Posterior vena cava (tissue), 2 donors: ENCODE data around the gene BCAR1. TPM values are rescaled to one million over a fixed set of nuclear protein-coding genes. Genes with fewer than 3 reads are reported as not detected.
A peak's percentile ranks its signal among the peaks of the same experiment; 100 is the strongest.

Experiments used
- DNase-seq: peaks from one replicate; pipeline ENCODE4 v3.0.0-alpha.2; 2020; ENCODE audit warnings: low spot score
- intact Hi-C, 2 donors: fragments of 100-400 bp; cut with DNase I; formaldehyde crosslinking; loops; one replicate each; pipeline versions ENCODE4 v1.14.1 to v1.14.2; 2022 to 2023
- total RNA-seq, 2 donors: library from RNA; stranded (reverse); fragmentation: NEBNext Ultra II Directional; extraction: Animal tissue kit (Norgen Biotek cat#: 25700); gene quantifications; one replicate each; pipeline ENCODE4 v1.2.1, GENCODE V29; 2021
- donor health status: DM: yes; HTN: yes; CAD: no.
- donor health status: DM: yes; HTN: yes; CAD: no.

The BCAR1 gene
- total RNA-seq, 2 donors from 2014 or later: 48.7 to 104 TPM

GRCh38 chr16:75260851-75261589, 9.6 kb upstream of the BCAR1 start:
- intact Hi-C loops: no loop called here
- no peak for DNase-seq

- no peak for DNase-seq
- intact Hi-C loops: loop anchor here (5.0 to 10.0 kb wide), 2 partner anchors 39 to 46 kb away; no protein-coding TSS in a partner anchor
Measured at GRCh38 chr16:75258807-75259141, 7.3 kb upstream of the BCAR1 start.

GRCh38 chr16:75257886-75258806, 6.7 kb upstream of the BCAR1 start:
- intact Hi-C loops: loop anchor here (5.0 to 10.0 kb wide), 2 partner anchors 39 to 47 kb away; no protein-coding TSS in a partner anchor
- DNase-seq: no peak

- no peak for DNase-seq
- intact Hi-C loops: loop anchor here (5.0 to 10.0 kb wide), 2 partner anchors 40 to 48 kb away; no protein-coding TSS in a partner anchor
Measured at GRCh38 chr16:75256696-75257343, 5.4 kb upstream of the BCAR1 start.

GRCh38 chr16:75256059-75256571, 4.7 kb upstream of the BCAR1 start:
- DNase-seq: peak; percentile 86

GRCh38 chr16:75254359-75254837, 3.0 kb upstream of the BCAR1 start:
- intact Hi-C loops: loop anchor here in 1 of 2 donors (10.0 kb wide), 1 partner anchor 50 kb away; no protein-coding TSS in a partner anchor
- no peak for DNase-seq

More at GRCh38 chr16:75256059-75256571, 4.7 kb upstream of the BCAR1 start:
- intact Hi-C loops: loop anchor here (5.0 to 10.0 kb wide), 2 partner anchors 41 to 49 kb away; no protein-coding TSS in a partner anchor

- DNase-seq: no peak
- intact Hi-C loops: loop anchor here in 1 of 2 donors (10.0 kb wide), 1 partner anchor 52 kb away; no protein-coding TSS in a partner anchor
Measured at GRCh38 chr16:75252946-75253911, 1.8 kb upstream of the BCAR1 start.

GRCh38 chr16:75252049-75252864, 833 bp upstream of the BCAR1 start:
- intact Hi-C loops: loop anchor here in 1 of 2 donors (10.0 kb wide), 1 partner anchor 53 kb away; no protein-coding TSS in a partner anchor
- no peak for DNase-seq

- intact Hi-C loops: loop anchor here in 1 of 2 donors (10.0 kb wide), 1 partner anchor 54 kb away; no protein-coding TSS in a partner anchor
- DNase-seq: no peak
Measured at GRCh38 chr16:75250809-75251279, 580 bp downstream of the BCAR1 start.

- no peak for DNase-seq
- intact Hi-C loops: loop anchor here in 1 of 2 donors (10.0 kb wide), 1 partner anchor 55 kb away; no protein-coding TSS in a partner anchor
Measured at GRCh38 chr16:75250089-75250808, 1.2 kb downstream of the BCAR1 start.

- DNase-seq: no peak
- intact Hi-C loops: no loop called here
Measured at GRCh38 chr16:75249441-75249840, 2.0 kb downstream of the BCAR1 start.

GRCh38 chr16:75248536-75249380, 2.7 kb downstream of the BCAR1 start:
- intact Hi-C loops: no loop called here
- no peak for DNase-seq

GRCh38 chr16:75248142-75248535, 3.3 kb downstream of the BCAR1 start:
- intact Hi-C loops: no loop called here
- no peak for DNase-seq

GRCh38 chr16:75247249-75247648, 4.2 kb downstream of the BCAR1 start:
- intact Hi-C loops: no loop called here
- DNase-seq: no peak

- intact Hi-C loops: no loop called here
- no peak for DNase-seq
Measured at GRCh38 chr16:75246504-75247205, 4.8 kb downstream of the BCAR1 start.
